Measurements from ENCODE around the gene IKZF5.

IKZF5 gene

GRCh38 chr10:123014772-123015171 is 6.2 kb upstream of the IKZF5 start:
- DNase-seq = no peak

- no peak for DNase-seq
These were observed 5.1 kb upstream of the IKZF5 start for GRCh38 chr10:123013456-123014419.

GRCh38 chr10:123011987-123012386 is 3.4 kb upstream of the IKZF5 start:
- no peak for DNase-seq

- peak; percentile 7 for DNase-seq
These were observed 668 bp upstream of the IKZF5 start for GRCh38 chr10:123009105-123009820.

GRCh38 chr10:123007558-123008354 is 839 bp downstream of the IKZF5 start:
- peak; percentile 68 for DNase-seq

GRCh38 chr10:123004298-123004697 is 4.3 kb downstream of the IKZF5 start:
- DNase-seq = no peak

- DNase-seq = no peak
These were observed 7.2 kb downstream of the IKZF5 start for GRCh38 chr10:123001370-123001769.

GRCh38 chr10:123000155-123000554 is 8.4 kb downstream of the IKZF5 start:
- DNase-seq = no peak

- no peak for DNase-seq
These were observed 9.2 kb downstream of the IKZF5 start for GRCh38 chr10:122999347-122999746.

GRCh38 chr10:122998934-122999333 is 9.7 kb downstream of the IKZF5 start:
- DNase-seq = no peak

GRCh38 chr10:122998360-122998917 is 10.2 kb downstream of the IKZF5 start:
- no peak for DNase-seq

GRCh38 chr10:122997864-122998263 is 10.7 kb downstream of the IKZF5 start:
- DNase-seq = no peak

GRCh38 chr10:122995936-122996335 is 12.7 kb downstream of the IKZF5 start:
- DNase-seq = no peak

- no peak for DNase-seq
These were observed 14.7 kb downstream of the IKZF5 start for GRCh38 chr10:122993797-122994336.

GRCh38 chr10:122992031-122992585 is 16.5 kb downstream of the IKZF5 start:
- DNase-seq = no peak

GRCh38 chr10:122990278-122990677 is 18.3 kb downstream of the IKZF5 start:
- DNase-seq = no peak

- DNase-seq = no peak
These were observed 20.1 kb downstream of the IKZF5 start for GRCh38 chr10:122988501-122988900.

GRCh38 chr10:122986335-122986734 is 22.3 kb downstream of the IKZF5 start:
- no peak for DNase-seq

- DNase-seq = no peak
These were observed 23.9 kb downstream of the IKZF5 start for GRCh38 chr10:122984708-122985107.

GRCh38 chr10:122983898-122984297 is 24.7 kb downstream of the IKZF5 start:
- no peak for DNase-seq

- DNase-seq = peak; percentile 6
These were observed 27.5 kb downstream of the IKZF5 start for GRCh38 chr10:122981066-122981464.

All from CD4-positive, alpha-beta T cell treated with Interleukin-12 subunit alpha and Interleukin-12 subunit beta, for 1 hour (primary cell).